CD4-positive, alpha-beta T cell treated with Interleukin-6 for 4 hours (primary cell): ENCODE measurements around the gene LENG8.
A peak's percentile ranks its signal among the peaks of the same experiment; 100 is the strongest.

Experiments
- DNase-seq: peaks from one replicate; pipeline ENCODE4 v3.0.0-alpha.2; 2020; ENCODE audit warnings: mixed read lengths

The LENG8 gene

GRCh38 chr19:54448774-54449700, at the start of gene LENG8:
Gene LENG8, plus strand, starts transcription at chr19:54449199. Its CDS starts 2,146 bp downstream, at chr19:54451345.
- peak; percentile 97 for DNase-seq

GRCh38 chr19:54400913-54401312, 48.1 kb upstream of the LENG8 start:
- no peak for DNase-seq

- DNase-seq: no peak
Observed at GRCh38 chr19:54403054-54403453, 45.9 kb upstream of the LENG8 start.

GRCh38 chr19:54405628-54406027, 43.4 kb upstream of the LENG8 start:
- no peak for DNase-seq

- DNase-seq: no peak
Observed at GRCh38 chr19:54407780-54408179, 41.2 kb upstream of the LENG8 start.

- no peak for DNase-seq
Observed at GRCh38 chr19:54408456-54409026, 40.5 kb upstream of the LENG8 start.

GRCh38 chr19:54411033-54411432, 38.0 kb upstream of the LENG8 start:
- no peak for DNase-seq

GRCh38 chr19:54412877-54413276, 36.1 kb upstream of the LENG8 start:
- no peak for DNase-seq

GRCh38 chr19:54414156-54414555, 34.8 kb upstream of the LENG8 start:
- DNase-seq: no peak

GRCh38 chr19:54415208-54415900, 33.6 kb upstream of the LENG8 start, which contains the start of gene TTYH1:
Gene TTYH1, plus strand, starts transcription at chr19:54415464. Its CDS starts 89 bp downstream, at chr19:54415553.
- peak; percentile 35 for DNase-seq

- no peak for DNase-seq
Observed at GRCh38 chr19:54415901-54416673, 32.9 kb upstream of the LENG8 start.

- DNase-seq: no peak
Observed at GRCh38 chr19:54416695-54417491, 32.1 kb upstream of the LENG8 start.

- peak; percentile 31 for DNase-seq
Observed at GRCh38 chr19:54418030-54418929, 30.7 kb upstream of the LENG8 start.

GRCh38 chr19:54418930-54419800, 29.8 kb upstream of the LENG8 start:
- DNase-seq: no peak

- DNase-seq: no peak
Observed at GRCh38 chr19:54420068-54420382, 29.0 kb upstream of the LENG8 start.

- no peak for DNase-seq
Observed at GRCh38 chr19:54420383-54421168, 28.4 kb upstream of the LENG8 start.

- DNase-seq: no peak
Observed at GRCh38 chr19:54421169-54421516, 27.9 kb upstream of the LENG8 start.

- DNase-seq: no peak
Observed at GRCh38 chr19:54421521-54421920, 27.5 kb upstream of the LENG8 start.

- no peak for DNase-seq
Observed at GRCh38 chr19:54422136-54422535, 26.9 kb upstream of the LENG8 start.
